HEK293 (cell line): ENCODE results near the gene SIKE1.
"Not testable (repeated sequence)": the region's sequence is repeated elsewhere in the genome, so short reads cannot be mapped to it uniquely, and the experiment has no call there.

Experiments used
- CTCF ChIA-PET: fragments of 350-600 bp; formaldehyde crosslinking; extraction: SDS; loops from one replicate; lab custom pipeline; 2021; ENCODE audit warnings: antibody characterized with exemption; lab: Yijun Ruan, JAX
- POLR2A ChIA-PET: fragments of 300-600 bp; formaldehyde crosslinking; extraction: SDS; loops from one replicate; lab custom pipeline; 2020; ENCODE audit warnings: antibody characterized with exemption, inconsistent platforms; lab: Yijun Ruan, JAX
- H3K27ac ChIP-seq: fragments of 200-500 bp; sonication (Bioruptor generic); 2 replicates; pipeline ENCODE4 v1.5.1; 2014; ENCODE audit warnings: low read depth, low read length, control low read depth, inconsistent platforms; ENCODE audit errors: extremely low read depth
- H3K36me3 ChIP-seq, 2 experiments: fragments of 200-500 bp in 1 of 2; sonication (Bioruptor generic) in 1 of 2; 1 replicate in 1 of 2; 2 replicates in 1 of 2; pipeline ENCODE4 v1.5.1; 2014 to 2017; ENCODE audit warnings: inconsistent platforms in 2 of 2, low read length in 2 of 2; ENCODE audit not compliant: control insufficient read depth in 2 of 2, insufficient read depth in 1 of 2
- H3K4me1 ChIP-seq: fragments of 200-500 bp; sonication (Bioruptor generic); 2 replicates; pipeline ENCODE4 v1.5.1; 2014; ENCODE audit warnings: mild to moderate bottlenecking, low read length, inconsistent platforms; ENCODE audit not compliant: control insufficient read depth, insufficient read depth
- H3K4me3 ChIP-seq: 2 replicates; pipeline ENCODE4 v1.5.1; 2011; ENCODE audit warnings: low read depth, mild to moderate bottlenecking, control low read depth, low read length, moderate library complexity
- H3K9me3 ChIP-seq: fragments of 200-500 bp; sonication (Bioruptor generic); 2 replicates; pipeline ENCODE4 v1.5.1; 2014; ENCODE audit warnings: low read depth, low read length, inconsistent platforms; ENCODE audit not compliant: control insufficient read depth, insufficient read depth
- BCL11B ChIP-seq: fragments of 450-650 bp; formaldehyde crosslinking; IDR thresholded peaks from 2 replicates; pipeline ENCODE4 v1.5.1; 2016; ENCODE audit warnings: low read depth, missing biosample characterization, missing genetic modification characterization
- TCF7L2 ChIP-seq: IDR thresholded peaks from 2 replicates; pipeline ENCODE4 v1.6.1; 2011; ENCODE audit warnings: low read depth, mild to moderate bottlenecking, inconsistent platforms, low read length, moderate library complexity, borderline replicate concordance
- ZBTB1 ChIP-seq: fragments of 450-650 bp; formaldehyde crosslinking; IDR thresholded peaks from 2 replicates; pipeline ENCODE4 v1.5.1; 2016; ENCODE audit warnings: missing biosample characterization, missing genetic modification characterization
- ZEB2 ChIP-seq: fragments of 450-650 bp; formaldehyde crosslinking; IDR thresholded peaks from 2 replicates; pipeline ENCODE4 v1.5.1; 2016; ENCODE audit warnings: missing biosample characterization, missing genetic modification characterization
- ZNF174 ChIP-seq: fragments of 450-650 bp; formaldehyde crosslinking; IDR thresholded peaks from 2 replicates; pipeline ENCODE4 v1.5.0; 2017; ENCODE audit warnings: missing biosample characterization, mild to moderate bottlenecking, missing genetic modification characterization
- ZNF239 ChIP-seq: fragments of 450-650 bp; formaldehyde crosslinking; IDR thresholded peaks from 2 replicates; pipeline ENCODE4 v1.5.1; 2016; ENCODE audit warnings: missing biosample characterization, missing genetic modification characterization
- ZNF274 ChIP-seq, 2 experiments: fragments of 200-500 bp in 1 of 2; fragments of 450-650 bp in 1 of 2; sonication (Bioruptor generic) in 1 of 2; formaldehyde crosslinking in 1 of 2; IDR thresholded peaks; 2 replicates each; pipeline versions ENCODE4 v1.5.1 to v1.6.1; 2014 to 2016; ENCODE audit warnings: borderline replicate concordance in 1 of 2, inconsistent platforms in 1 of 2, low read length in 1 of 2, missing biosample characterization in 1 of 2, missing genetic modification characterization in 1 of 2
- ZNF324 ChIP-seq: fragments of 450-650 bp; formaldehyde crosslinking; IDR thresholded peaks from 2 replicates; pipeline ENCODE4 v1.5.1; 2016; ENCODE audit warnings: missing biosample characterization, missing genetic modification characterization
- ZNF335 ChIP-seq: fragments of 450-650 bp; formaldehyde crosslinking; conservative IDR thresholded peaks from 2 replicates; pipeline ENCODE4 v1.5.1; 2016; ENCODE audit warnings: missing biosample characterization, missing genetic modification characterization
- ZNF366 ChIP-seq: fragments of 450-650 bp; formaldehyde crosslinking; conservative IDR thresholded peaks from 2 replicates; pipeline ENCODE4 v1.5.1; 2016; ENCODE audit warnings: missing biosample characterization, missing genetic modification characterization
- ZNF585B ChIP-seq: fragments of 450-650 bp; formaldehyde crosslinking; IDR thresholded peaks from 2 replicates; pipeline ENCODE4 v1.5.1; 2016; ENCODE audit warnings: missing biosample characterization, missing genetic modification characterization
- ZNF654 ChIP-seq: fragments of 450-650 bp; formaldehyde crosslinking; IDR thresholded peaks from 2 replicates; pipeline ENCODE4 v1.5.1; 2016; ENCODE audit warnings: low read depth, missing biosample characterization, missing genetic modification characterization
- TF ChIP-seq, protein P1 (sequence below): fragments of 450-650 bp; formaldehyde crosslinking; IDR thresholded peaks from 2 replicates; pipeline ENCODE4 v1.5.1; 2017; ENCODE audit warnings: missing biosample characterization, missing genetic modification characterization
- TF ChIP-seq, protein P2 (sequence below): fragments of 450-650 bp; IDR thresholded peaks from 2 replicates; pipeline ENCODE4 v1.5.1; 2018; ENCODE audit warnings: missing biosample characterization, missing genetic modification characterization
- TF ChIP-seq, protein P3 (sequence below): fragments of 450-650 bp; formaldehyde crosslinking; IDR thresholded peaks from 2 replicates; pipeline ENCODE4 v1.5.1; 2016; ENCODE audit warnings: missing biosample characterization, missing genetic modification characterization
- TF ChIP-seq, protein P4 (sequence below): fragments of 450-650 bp; formaldehyde crosslinking; IDR thresholded peaks from 2 replicates; pipeline ENCODE4 v1.5.1; 2016; ENCODE audit warnings: missing biosample characterization, missing genetic modification characterization
- TF ChIP-seq, protein P5 (sequence below): fragments of 450-650 bp; formaldehyde crosslinking; IDR thresholded peaks from 2 replicates; pipeline ENCODE4 v1.5.1; 2017; ENCODE audit warnings: missing biosample characterization, missing genetic modification characterization
- TF ChIP-seq, protein P6 (sequence below): fragments of 450-650 bp; formaldehyde crosslinking; IDR thresholded peaks from 2 replicates; pipeline ENCODE4 v1.5.1; 2017; ENCODE audit warnings: missing biosample characterization, mild to moderate bottlenecking, missing genetic modification characterization, moderate library complexity
- TF ChIP-seq, protein P7 (sequence below): fragments of 450-650 bp; formaldehyde crosslinking; IDR thresholded peaks from 2 replicates; pipeline ENCODE4 v1.5.1; 2016; ENCODE audit warnings: missing biosample characterization, missing genetic modification characterization

Gene SIKE1

DNA sequence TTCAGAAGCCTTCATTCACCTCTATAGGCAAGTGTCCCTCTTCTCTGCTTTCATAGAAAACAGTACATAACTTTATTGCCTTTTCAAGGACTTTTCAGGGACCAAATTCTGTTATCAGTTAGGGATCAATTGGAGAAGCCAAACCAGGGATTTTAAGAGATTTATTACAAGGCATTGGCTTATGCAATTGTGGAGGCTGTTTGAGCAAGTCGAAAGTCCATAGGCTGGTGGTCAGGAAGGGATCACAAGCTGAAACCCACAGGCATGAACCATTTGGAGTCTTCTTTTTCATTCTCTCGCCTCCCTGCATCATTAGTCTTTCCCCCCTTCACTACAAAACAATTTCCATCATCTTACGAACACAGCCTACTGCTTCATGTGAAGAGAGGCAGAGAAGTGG, 39.4 kb upstream of the SIKE1 start:
- Histone ChIP-seq H3K27ac (no peak overlapping the region), H3K4me1 (no peaks in the 10 kb centered on the region), H3K4me3 (no peak overlapping the region), H3K9me3 (no peaks in the 10 kb centered on the region), H3K36me3 (no peaks in the 10 kb centered on the region)
- CTCF ChIA-PET: interaction anchor here (1.0 kb wide), 1 partner anchor 233 kb away, joined by 3 read pairs; no protein-coding TSS in a partner anchor
- POLR2A ChIA-PET: no interaction called here
- TF ChIP-seq, protein P1, sequence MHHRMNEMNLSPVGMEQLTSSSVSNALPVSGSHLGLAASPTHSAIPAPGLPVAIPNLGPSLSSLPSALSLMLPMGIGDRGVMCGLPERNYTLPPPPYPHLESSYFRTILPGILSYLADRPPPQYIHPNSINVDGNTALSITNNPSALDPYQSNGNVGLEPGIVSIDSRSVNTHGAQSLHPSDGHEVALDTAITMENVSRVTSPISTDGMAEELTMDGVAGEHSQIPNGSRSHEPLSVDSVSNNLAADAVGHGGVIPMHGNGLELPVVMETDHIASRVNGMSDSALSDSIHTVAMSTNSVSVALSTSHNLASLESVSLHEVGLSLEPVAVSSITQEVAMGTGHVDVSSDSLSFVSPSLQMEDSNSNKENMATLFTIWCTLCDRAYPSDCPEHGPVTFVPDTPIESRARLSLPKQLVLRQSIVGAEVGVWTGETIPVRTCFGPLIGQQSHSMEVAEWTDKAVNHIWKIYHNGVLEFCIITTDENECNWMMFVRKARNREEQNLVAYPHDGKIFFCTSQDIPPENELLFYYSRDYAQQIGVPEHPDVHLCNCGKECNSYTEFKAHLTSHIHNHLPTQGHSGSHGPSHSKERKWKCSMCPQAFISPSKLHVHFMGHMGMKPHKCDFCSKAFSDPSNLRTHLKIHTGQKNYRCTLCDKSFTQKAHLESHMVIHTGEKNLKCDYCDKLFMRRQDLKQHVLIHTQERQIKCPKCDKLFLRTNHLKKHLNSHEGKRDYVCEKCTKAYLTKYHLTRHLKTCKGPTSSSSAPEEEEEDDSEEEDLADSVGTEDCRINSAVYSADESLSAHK (tag by site-specific recombination): no peak
- TF ChIP-seq, protein P2, sequence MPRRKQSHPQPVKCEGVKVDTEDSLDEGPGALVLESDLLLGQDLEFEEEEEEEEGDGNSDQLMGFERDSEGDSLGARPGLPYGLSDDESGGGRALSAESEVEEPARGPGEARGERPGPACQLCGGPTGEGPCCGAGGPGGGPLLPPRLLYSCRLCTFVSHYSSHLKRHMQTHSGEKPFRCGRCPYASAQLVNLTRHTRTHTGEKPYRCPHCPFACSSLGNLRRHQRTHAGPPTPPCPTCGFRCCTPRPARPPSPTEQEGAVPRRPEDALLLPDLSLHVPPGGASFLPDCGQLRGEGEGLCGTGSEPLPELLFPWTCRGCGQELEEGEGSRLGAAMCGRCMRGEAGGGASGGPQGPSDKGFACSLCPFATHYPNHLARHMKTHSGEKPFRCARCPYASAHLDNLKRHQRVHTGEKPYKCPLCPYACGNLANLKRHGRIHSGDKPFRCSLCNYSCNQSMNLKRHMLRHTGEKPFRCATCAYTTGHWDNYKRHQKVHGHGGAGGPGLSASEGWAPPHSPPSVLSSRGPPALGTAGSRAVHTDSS (tag by site-specific recombination): no peak
- TF ChIP-seq BCL11B (tag by site-specific recombination): no peak
- TF ChIP-seq, protein P3, sequence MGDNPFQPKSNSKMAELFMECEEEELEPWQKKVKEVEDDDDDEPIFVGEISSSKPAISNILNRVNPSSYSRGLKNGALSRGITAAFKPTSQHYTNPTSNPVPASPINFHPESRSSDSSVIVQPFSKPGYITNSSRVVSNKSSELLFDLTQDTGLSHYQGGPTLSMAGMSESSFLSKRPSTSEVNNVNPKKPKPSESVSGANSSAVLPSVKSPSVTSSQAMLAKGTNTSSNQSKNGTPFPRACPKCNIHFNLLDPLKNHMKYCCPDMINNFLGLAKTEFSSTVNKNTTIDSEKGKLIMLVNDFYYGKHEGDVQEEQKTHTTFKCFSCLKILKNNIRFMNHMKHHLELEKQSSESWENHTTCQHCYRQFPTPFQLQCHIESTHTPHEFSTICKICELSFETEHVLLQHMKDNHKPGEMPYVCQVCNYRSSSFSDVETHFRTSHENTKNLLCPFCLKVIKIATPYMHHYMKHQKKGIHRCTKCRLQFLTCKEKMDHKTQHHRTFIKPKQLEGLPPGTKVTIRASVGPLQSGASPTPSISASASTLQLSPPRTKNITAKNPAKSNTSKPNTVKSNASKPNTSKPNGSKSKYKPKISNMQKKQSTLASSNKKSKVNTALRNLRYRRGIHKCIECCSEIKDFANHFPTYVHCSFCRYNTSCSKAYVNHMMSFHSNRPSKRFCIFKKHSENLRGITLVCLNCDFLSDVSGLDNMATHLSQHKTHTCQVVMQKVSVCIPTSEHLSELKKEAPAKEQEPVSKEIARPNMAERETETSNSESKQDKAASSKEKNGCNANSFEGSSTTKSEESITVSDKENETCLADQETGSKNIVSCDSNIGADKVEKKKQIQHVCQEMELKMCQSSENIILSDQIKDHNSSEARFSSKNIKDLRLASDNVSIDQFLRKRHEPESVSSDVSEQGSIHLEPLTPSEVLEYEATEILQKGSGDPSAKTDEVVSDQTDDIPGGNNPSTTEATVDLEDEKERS (tag by site-specific recombination): no peak
- no peak for TF ChIP-seq ZNF366 (tag by site-specific recombination)
- TF ChIP-seq ZNF239: no peak
- TF ChIP-seq, protein P4, sequence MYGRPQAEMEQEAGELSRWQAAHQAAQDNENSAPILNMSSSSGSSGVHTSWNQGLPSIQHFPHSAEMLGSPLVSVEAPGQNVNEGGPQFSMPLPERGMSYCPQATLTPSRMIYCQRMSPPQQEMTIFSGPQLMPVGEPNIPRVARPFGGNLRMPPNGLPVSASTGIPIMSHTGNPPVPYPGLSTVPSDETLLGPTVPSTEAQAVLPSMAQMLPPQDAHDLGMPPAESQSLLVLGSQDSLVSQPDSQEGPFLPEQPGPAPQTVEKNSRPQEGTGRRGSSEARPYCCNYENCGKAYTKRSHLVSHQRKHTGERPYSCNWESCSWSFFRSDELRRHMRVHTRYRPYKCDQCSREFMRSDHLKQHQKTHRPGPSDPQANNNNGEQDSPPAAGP (tag by site-specific recombination): no peak
- no peak for TF ChIP-seq ZNF335 (tag by site-specific recombination)
- no peak for TF ChIP-seq ZBTB1 (tag by site-specific recombination)
- TF ChIP-seq, protein P5, sequence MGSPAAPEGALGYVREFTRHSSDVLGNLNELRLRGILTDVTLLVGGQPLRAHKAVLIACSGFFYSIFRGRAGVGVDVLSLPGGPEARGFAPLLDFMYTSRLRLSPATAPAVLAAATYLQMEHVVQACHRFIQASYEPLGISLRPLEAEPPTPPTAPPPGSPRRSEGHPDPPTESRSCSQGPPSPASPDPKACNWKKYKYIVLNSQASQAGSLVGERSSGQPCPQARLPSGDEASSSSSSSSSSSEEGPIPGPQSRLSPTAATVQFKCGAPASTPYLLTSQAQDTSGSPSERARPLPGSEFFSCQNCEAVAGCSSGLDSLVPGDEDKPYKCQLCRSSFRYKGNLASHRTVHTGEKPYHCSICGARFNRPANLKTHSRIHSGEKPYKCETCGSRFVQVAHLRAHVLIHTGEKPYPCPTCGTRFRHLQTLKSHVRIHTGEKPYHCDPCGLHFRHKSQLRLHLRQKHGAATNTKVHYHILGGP: no peak
- no peak for TF ChIP-seq ZEB2 (tag by site-specific recombination)
- no peak for TF ChIP-seq ZNF174
- TF ChIP-seq ZNF585B (tag by site-specific recombination): no peak
- no peak for TF ChIP-seq ZNF324 (tag by site-specific recombination)
- TF ChIP-seq, protein P6, sequence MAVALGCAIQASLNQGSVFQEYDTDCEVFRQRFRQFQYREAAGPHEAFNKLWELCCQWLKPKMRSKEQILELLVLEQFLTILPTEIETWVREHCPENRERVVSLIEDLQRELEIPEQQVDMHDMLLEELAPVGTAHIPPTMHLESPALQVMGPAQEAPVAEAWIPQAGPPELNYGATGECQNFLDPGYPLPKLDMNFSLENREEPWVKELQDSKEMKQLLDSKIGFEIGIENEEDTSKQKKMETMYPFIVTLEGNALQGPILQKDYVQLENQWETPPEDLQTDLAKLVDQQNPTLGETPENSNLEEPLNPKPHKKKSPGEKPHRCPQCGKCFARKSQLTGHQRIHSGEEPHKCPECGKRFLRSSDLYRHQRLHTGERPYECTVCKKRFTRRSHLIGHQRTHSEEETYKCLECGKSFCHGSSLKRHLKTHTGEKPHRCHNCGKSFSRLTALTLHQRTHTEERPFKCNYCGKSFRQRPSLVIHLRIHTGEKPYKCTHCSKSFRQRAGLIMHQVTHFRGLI: no peak
- no peak for TF ChIP-seq ZNF274 (IDR thresholded peaks at IDR 0.05; ENCODE audit: low read length)
- TF ChIP-seq ZNF274 (tag by site-specific recombination; IDR thresholded peaks at IDR 0.05; ENCODE audit: borderline replicate concordance): no peak
- TF ChIP-seq TCF7L2: no peak
- TF ChIP-seq, protein P7, sequence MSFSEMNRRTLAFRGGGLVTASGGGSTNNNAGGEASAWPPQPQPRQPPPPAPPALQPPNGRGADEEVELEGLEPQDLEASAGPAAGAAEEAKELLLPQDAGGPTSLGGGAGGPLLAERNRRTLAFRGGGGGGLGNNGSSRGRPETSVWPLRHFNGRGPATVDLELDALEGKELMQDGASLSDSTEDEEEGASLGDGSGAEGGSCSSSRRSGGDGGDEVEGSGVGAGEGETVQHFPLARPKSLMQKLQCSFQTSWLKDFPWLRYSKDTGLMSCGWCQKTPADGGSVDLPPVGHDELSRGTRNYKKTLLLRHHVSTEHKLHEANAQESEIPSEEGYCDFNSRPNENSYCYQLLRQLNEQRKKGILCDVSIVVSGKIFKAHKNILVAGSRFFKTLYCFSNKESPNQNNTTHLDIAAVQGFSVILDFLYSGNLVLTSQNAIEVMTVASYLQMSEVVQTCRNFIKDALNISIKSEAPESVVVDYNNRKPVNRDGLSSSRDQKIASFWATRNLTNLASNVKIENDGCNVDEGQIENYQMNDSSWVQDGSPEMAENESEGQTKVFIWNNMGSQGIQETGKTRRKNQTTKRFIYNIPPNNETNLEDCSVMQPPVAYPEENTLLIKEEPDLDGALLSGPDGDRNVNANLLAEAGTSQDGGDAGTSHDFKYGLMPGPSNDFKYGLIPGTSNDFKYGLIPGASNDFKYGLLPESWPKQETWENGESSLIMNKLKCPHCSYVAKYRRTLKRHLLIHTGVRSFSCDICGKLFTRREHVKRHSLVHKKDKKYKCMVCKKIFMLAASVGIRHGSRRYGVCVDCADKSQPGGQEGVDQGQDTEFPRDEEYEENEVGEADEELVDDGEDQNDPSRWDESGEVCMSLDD (tag by site-specific recombination): no peak
- no peak for TF ChIP-seq ZNF654 (tag by site-specific recombination)

DNA sequence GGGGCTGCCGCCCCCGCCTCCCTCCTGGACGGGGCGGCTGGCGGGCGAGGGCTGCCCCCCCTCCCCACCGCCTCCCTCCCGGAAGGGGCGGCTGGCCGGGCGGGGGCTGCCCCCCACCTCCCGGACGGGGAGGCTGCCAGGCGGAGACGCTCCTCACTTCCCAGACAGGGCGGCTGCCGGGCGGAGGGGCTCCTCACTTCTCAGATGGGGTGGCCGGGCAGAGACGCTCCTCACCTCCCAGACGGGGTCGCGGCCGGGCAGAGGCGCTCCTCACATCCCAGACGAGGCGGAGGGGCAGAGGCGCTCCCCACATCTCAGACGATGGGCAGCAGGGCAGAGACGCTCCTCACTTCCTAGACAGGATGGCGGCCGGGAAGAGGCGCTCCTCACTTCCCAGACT, 24.0 kb upstream of the SIKE1 start:
- H3K4me3 ChIP-seq, CTCF ChIA-PET, H3K9me3 ChIP-seq, H3K4me1 ChIP-seq, POLR2A ChIA-PET, H3K36me3 ChIP-seq, H3K27ac ChIP-seq: not testable (repeated sequence)
